ENCODE data around the gene GALNT15. TPM values are rescaled to one million over a fixed set of nuclear protein-coding genes. Genes with fewer than 3 reads are reported as not detected.

GALNT15 gene
- total RNA-seq, 1 donor from 2014 or later = 0.95 TPM

- no peak overlapping the region for H3K4me3 ChIP-seq (ENCODE audit: insufficient read depth, low read depth, low read length)
- no peak for DNase-seq (ENCODE audit: low read depth)
- no peaks in the 10 kb centered on the region for H3K4me1 ChIP-seq (ENCODE audit: insufficient read depth, low read length)
- H3K36me3 ChIP-seq (ENCODE audit: insufficient read depth, low read length) = no peaks in the 10 kb centered on the region
- FAIRE-seq = peak; percentile 73
- H2AFZ ChIP-seq (ENCODE audit: low read depth, low read length) = no peak overlapping the region
- no peaks in the 10 kb centered on the region for H3K79me2 ChIP-seq (ENCODE audit: insufficient read depth, low read length)
- no peaks in the 10 kb centered on the region for H3K36me3 Mint-ChIP-seq (ENCODE audit: low read depth, unreplicated experiment)
- H3K27ac ChIP-seq (ENCODE audit: low read depth, low read length) = no peak overlapping the region
- H3K4me3 Mint-ChIP-seq (ENCODE audit: unreplicated experiment) = no peak overlapping the region
- no peak overlapping the region for H3K9ac ChIP-seq (ENCODE audit: low read length)
- peak overlapping the region; percentile 10 for H3K27ac Mint-ChIP-seq (ENCODE audit: unreplicated experiment)
- no peaks in the 10 kb centered on the region for H3K27me3 ChIP-seq (ENCODE audit: insufficient read depth, low read length)
- H3K4me2 ChIP-seq (ENCODE audit: low read length) = no peak overlapping the region
- TF ChIP-seq EZH2 (IDR thresholded peaks at IDR 0.05; ENCODE audit: insufficient read depth, low read length) = no peak
- H3K27me3 Mint-ChIP-seq (ENCODE audit: low read depth, unreplicated experiment) = no peaks in the 10 kb centered on the region
- no peaks in the 10 kb centered on the region for H3K9me3 ChIP-seq (ENCODE audit: insufficient read depth, low read depth, low read length)
- no peaks in the 10 kb centered on the region for H3K9me3 Mint-ChIP-seq (ENCODE audit: unreplicated experiment)
- H4K20me1 ChIP-seq (ENCODE audit: insufficient read depth, low read length) = no peaks in the 10 kb centered on the region
- peaks cover 2% of the 10 kb centered on the region for H3K4me1 Mint-ChIP-seq (ENCODE audit: low read depth, unreplicated experiment)
Measured at GRCh38 chr3:16277471-16277870, 103.0 kb downstream of the GALNT15 start.

DNA sequence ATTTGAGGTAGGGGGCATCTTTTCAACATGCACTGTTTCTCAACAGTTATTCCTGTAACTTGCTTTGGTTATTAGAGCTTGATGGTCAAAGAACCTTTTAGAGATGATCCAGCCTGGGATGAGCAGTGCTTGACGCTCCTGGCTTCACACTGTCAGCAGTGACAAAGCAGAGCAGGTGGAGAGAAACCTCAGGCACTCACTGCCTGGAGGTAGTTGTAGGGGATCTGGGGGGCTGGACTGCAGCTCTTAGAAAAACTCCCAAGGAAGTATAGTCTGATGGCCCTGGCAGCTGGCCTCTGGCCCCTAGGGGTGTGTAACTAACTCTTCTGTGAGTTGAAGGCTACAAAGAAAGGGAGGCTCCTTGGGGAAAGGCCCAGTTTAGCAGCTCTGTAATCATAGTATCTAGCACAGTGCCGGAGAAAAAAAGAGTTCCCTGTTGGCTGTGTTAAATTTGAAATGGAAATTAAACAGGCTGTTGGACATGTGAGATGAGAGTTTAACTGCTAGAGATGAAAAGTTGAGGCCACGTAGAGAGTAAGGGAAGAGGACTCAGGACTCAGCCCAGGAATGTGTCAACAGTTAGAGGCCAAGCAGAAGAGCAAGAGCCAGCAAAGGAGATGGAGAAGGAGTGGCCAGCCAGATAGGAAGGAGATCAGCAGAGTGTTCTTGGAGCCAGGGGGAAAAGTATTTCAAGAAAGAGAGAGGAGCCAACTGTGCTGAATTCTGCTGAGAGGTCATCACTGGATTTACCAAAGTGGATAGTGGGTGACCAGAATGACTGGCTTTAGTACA is 104.7 kb downstream of the GALNT15 start:
- Histone ChIP-seq H3K36me3 (ENCODE audit: insufficient read depth, low read length) (no peaks in the 10 kb centered on the region), H3K4me1 (ENCODE audit: insufficient read depth, low read length) (no peaks in the 10 kb centered on the region), H3K27me3 (ENCODE audit: insufficient read depth, low read length) (no peaks in the 10 kb centered on the region), H3K9me3 (ENCODE audit: insufficient read depth, low read depth, low read length) (no peaks in the 10 kb centered on the region), H3K79me2 (ENCODE audit: insufficient read depth, low read length) (no peaks in the 10 kb centered on the region), H3K9ac (ENCODE audit: low read length) (no peak overlapping the region), H3K4me3 (ENCODE audit: insufficient read depth, low read depth, low read length) (no peak overlapping the region), H4K20me1 (ENCODE audit: insufficient read depth, low read length) (no peaks in the 10 kb centered on the region), H2AFZ (ENCODE audit: low read depth, low read length) (no peak overlapping the region), H3K4me2 (ENCODE audit: low read length) (no peak overlapping the region), H3K27ac (ENCODE audit: low read depth, low read length) (no peak overlapping the region)
- Mint-ChIP-seq H3K4me3 (ENCODE audit: unreplicated experiment) (no peak overlapping the region), H3K9me3 (ENCODE audit: unreplicated experiment) (no peaks in the 10 kb centered on the region), H3K27me3 (ENCODE audit: low read depth, unreplicated experiment) (no peaks in the 10 kb centered on the region), H3K36me3 (ENCODE audit: low read depth, unreplicated experiment) (no peaks in the 10 kb centered on the region), H3K4me1 (ENCODE audit: low read depth, unreplicated experiment) (peaks cover 2% of the 10 kb centered on the region), H3K27ac (ENCODE audit: unreplicated experiment) (no peak overlapping the region)
- no peak for DNase-seq (ENCODE audit: low read depth)
- TF ChIP-seq EZH2 (IDR thresholded peaks at IDR 0.05; ENCODE audit: insufficient read depth, low read length) = no peak
- TF ChIP-seq, protein P1, sequence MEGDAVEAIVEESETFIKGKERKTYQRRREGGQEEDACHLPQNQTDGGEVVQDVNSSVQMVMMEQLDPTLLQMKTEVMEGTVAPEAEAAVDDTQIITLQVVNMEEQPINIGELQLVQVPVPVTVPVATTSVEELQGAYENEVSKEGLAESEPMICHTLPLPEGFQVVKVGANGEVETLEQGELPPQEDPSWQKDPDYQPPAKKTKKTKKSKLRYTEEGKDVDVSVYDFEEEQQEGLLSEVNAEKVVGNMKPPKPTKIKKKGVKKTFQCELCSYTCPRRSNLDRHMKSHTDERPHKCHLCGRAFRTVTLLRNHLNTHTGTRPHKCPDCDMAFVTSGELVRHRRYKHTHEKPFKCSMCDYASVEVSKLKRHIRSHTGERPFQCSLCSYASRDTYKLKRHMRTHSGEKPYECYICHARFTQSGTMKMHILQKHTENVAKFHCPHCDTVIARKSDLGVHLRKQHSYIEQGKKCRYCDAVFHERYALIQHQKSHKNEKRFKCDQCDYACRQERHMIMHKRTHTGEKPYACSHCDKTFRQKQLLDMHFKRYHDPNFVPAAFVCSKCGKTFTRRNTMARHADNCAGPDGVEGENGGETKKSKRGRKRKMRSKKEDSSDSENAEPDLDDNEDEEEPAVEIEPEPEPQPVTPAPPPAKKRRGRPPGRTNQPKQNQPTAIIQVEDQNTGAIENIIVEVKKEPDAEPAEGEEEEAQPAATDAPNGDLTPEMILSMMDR (IDR thresholded peaks at IDR 0.05; ENCODE audit: insufficient read depth, low read depth, low read length) = no peak
- no peak for FAIRE-seq

GRCh38 chr3:16280671-16281070 is 106.2 kb downstream of the GALNT15 start:
- Histone ChIP-seq H3K4me1 (ENCODE audit: insufficient read depth, low read length) (no peaks in the 10 kb centered on the region), H2AFZ (ENCODE audit: low read depth, low read length) (no peak overlapping the region), H3K27me3 (ENCODE audit: insufficient read depth, low read length) (no peaks in the 10 kb centered on the region), H4K20me1 (ENCODE audit: insufficient read depth, low read length) (no peaks in the 10 kb centered on the region), H3K9me3 (ENCODE audit: insufficient read depth, low read depth, low read length) (no peaks in the 10 kb centered on the region), H3K79me2 (ENCODE audit: insufficient read depth, low read length) (no peaks in the 10 kb centered on the region), H3K27ac (ENCODE audit: low read depth, low read length) (no peak overlapping the region), H3K36me3 (ENCODE audit: insufficient read depth, low read length) (no peaks in the 10 kb centered on the region), H3K9ac (ENCODE audit: low read length) (no peak overlapping the region), H3K4me3 (ENCODE audit: insufficient read depth, low read depth, low read length) (no peak overlapping the region), H3K4me2 (ENCODE audit: low read length) (no peak overlapping the region)
- Mint-ChIP-seq H3K4me3 (ENCODE audit: unreplicated experiment) (no peak overlapping the region), H3K9me3 (ENCODE audit: unreplicated experiment) (no peaks in the 10 kb centered on the region), H3K36me3 (ENCODE audit: low read depth, unreplicated experiment) (no peaks in the 10 kb centered on the region), H3K4me1 (ENCODE audit: low read depth, unreplicated experiment) (peaks cover 2% of the 10 kb centered on the region), H3K27me3 (ENCODE audit: low read depth, unreplicated experiment) (no peaks in the 10 kb centered on the region), H3K27ac (ENCODE audit: unreplicated experiment) (no peak overlapping the region)
- no peak for FAIRE-seq
- no peak for TF ChIP-seq EZH2 (IDR thresholded peaks at IDR 0.05; ENCODE audit: insufficient read depth, low read length)
- TF ChIP-seq, protein P1 (IDR thresholded peaks at IDR 0.05; ENCODE audit: insufficient read depth, low read depth, low read length) = no peak
- no peak for DNase-seq (ENCODE audit: low read depth)

Other genes starting within 250 kb of the GALNT15 start
- gene DPH3, start 90.3 kb downstream of the GALNT15 start, total RNA-seq = 55.3 and 61.5 TPM in 2 replicates
- 10.5 and 10.6 TPM in 2 replicates for gene OXNAD1, start 90.5 kb downstream of the GALNT15 start, total RNA-seq

Measured in astrocyte (in vitro differentiated cells and primary cell).